ENCODE results near the gene SELL.

DNA sequence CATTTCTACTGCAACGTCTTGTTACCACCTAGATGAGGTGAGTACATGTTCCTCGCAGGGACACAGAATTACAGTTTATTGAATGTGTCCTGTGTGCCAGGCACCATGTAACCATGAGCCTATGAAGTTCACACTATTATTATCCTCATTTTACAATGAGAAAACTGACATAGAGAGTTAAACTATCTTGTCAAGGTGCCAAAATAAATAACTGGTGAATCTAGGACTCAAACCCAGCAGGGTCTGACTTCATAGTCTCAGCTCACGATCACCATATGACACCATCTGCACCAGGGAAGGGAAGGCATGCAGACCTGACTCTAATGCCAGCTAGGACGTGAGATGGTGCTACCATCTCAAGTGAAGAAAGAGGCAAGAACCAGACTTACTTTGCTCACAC is 20.0 kb upstream of the SELL start:
- no peak for TF ChIP-seq CTCF (IDR thresholded peaks at IDR 0.05; ENCODE audit: poor library complexity)
- TF ChIP-seq EZH2phosphoT487 (IDR thresholded peaks at IDR 0.05; ENCODE audit: low read depth, severe bottlenecking, unreplicated experiment) = no peak
- TF ChIP-seq EZH2 (IDR thresholded peaks at IDR 0.05; ENCODE audit: borderline replicate concordance) = no peak
